ENCODE data around the gene STX10. TPM values are rescaled to one million over a fixed set of nuclear protein-coding genes. Genes with fewer than 3 reads are reported as not detected.
"Not testable (repeated sequence)": the region's sequence is repeated elsewhere in the genome, so short reads cannot be mapped to it uniquely, and the experiment has no call there.

The STX10 gene
- 67.4 and 88.2 TPM in 2 replicates for total RNA-seq

GRCh38 chr19:13150187-13150930 is at the start of gene STX10, which contains the start of gene IER2:
Gene STX10, minus strand, starts transcription at chr19:13150375. Its CDS starts 202 bp downstream, at chr19:13150173.
Gene IER2, plus strand, starts transcription at chr19:13150411. Its CDS starts 2,776 bp downstream, at chr19:13153187.
- peak; percentile 92 for DNase-seq (ENCODE audit: low read depth, low spot score)

GRCh38 chr19:13198634-13199033 is 48.5 kb upstream of the STX10 start:
- no peak for DNase-seq (ENCODE audit: low read depth, low spot score)

- DNase-seq (ENCODE audit: low read depth, low spot score): no peak
Measured at GRCh38 chr19:13195678-13196077, 45.5 kb upstream of the STX10 start.

GRCh38 chr19:13190781-13191540 is 40.8 kb upstream of the STX10 start:
- DNase-seq (ENCODE audit: low read depth, low spot score): no peak

- DNase-seq (ENCODE audit: low read depth, low spot score): no peak
Measured at GRCh38 chr19:13189600-13189999, 39.4 kb upstream of the STX10 start.

GRCh38 chr19:13187419-13187818 is 37.2 kb upstream of the STX10 start:
- DNase-seq (ENCODE audit: low read depth, low spot score): no peak

GRCh38 chr19:13186688-13187087 is 36.5 kb upstream of the STX10 start:
- not testable (repeated sequence) for DNase-seq (ENCODE audit: low read depth, low spot score)

- not testable (repeated sequence) for DNase-seq (ENCODE audit: low read depth, low spot score)
Measured at GRCh38 chr19:13185763-13186657, 35.8 kb upstream of the STX10 start.

GRCh38 chr19:13184926-13185325 is 34.8 kb upstream of the STX10 start:
- not testable (repeated sequence) for DNase-seq (ENCODE audit: low read depth, low spot score)

- DNase-seq (ENCODE audit: low read depth, low spot score): no peak
Measured at GRCh38 chr19:13181747-13182388, 31.7 kb upstream of the STX10 start.

GRCh38 chr19:13178291-13178690 is 28.1 kb upstream of the STX10 start:
- not testable (repeated sequence) for DNase-seq (ENCODE audit: low read depth, low spot score)

- not testable (repeated sequence) for DNase-seq (ENCODE audit: low read depth, low spot score)
Measured at GRCh38 chr19:13177584-13177983, 27.4 kb upstream of the STX10 start.

GRCh38 chr19:13176345-13176744 is 26.2 kb upstream of the STX10 start:
- DNase-seq (ENCODE audit: low read depth, low spot score): no peak

- DNase-seq (ENCODE audit: low read depth, low spot score): no peak
Measured at GRCh38 chr19:13173139-13173737, 23.1 kb upstream of the STX10 start.

GRCh38 chr19:13172346-13173138 is 22.4 kb upstream of the STX10 start:
- no peak for DNase-seq (ENCODE audit: low read depth, low spot score)

- DNase-seq (ENCODE audit: low read depth, low spot score): no peak
Measured at GRCh38 chr19:13171146-13171545, 21.0 kb upstream of the STX10 start.

GRCh38 chr19:13169769-13170168 is 19.6 kb upstream of the STX10 start:
- DNase-seq (ENCODE audit: low read depth, low spot score): no peak

GRCh38 chr19:13166151-13166550 is 16.0 kb upstream of the STX10 start:
- not testable (repeated sequence) for DNase-seq (ENCODE audit: low read depth, low spot score)

GRCh38 chr19:13165162-13165997 is 15.2 kb upstream of the STX10 start:
- no peak for DNase-seq (ENCODE audit: low read depth, low spot score)

Measured in pulmonary artery endothelial cell (primary cell).